Measurements from ENCODE around the gene PPM1A. TPM values are rescaled to one million over a fixed set of nuclear protein-coding genes. Genes with fewer than 3 reads are reported as not detected.

Gene PPM1A
- total and polyA plus RNA-seq, 2 donors (not counting 3 experiments of a cell fraction or from before 2014, with no cell fraction given): 14.1 to 33.9 TPM

DNA sequence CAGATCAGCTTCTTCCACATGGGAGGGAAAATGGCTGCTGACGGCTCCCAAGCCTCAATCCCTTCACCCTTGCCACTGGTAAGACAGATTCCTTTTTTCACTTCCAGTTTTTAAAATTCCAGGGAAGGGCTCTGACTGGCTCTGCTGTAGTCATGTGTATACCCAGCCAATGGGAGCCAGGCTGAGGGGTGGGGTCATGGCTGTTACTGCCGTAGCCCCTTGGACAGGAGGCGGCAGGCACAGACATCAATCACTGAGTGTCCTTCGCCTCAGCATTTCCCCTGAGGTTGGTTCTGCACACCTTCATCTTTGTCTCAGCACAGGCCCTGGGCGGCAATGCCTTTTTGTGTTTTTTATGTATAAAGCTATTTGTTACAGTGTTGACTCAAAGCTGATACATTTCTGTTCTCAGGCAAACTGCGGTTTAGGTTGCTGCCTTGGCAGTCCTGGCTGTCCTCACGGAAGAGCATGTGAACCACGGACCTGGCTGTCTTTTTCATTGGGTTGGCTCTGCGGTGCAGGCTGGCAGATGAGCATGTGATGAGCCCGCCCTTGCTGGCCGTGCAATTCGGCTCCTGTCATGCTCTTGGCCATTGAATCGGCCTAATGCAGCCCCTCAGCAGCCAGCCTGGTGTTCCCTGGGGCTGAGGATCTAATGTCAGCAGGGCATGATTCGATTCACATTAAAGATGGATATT is 74.3 kb downstream of the PPM1A start:
- POLR2A ChIA-PET: no interaction called here
- Histone ChIP-seq H3K4me1 (ENCODE audit: control insufficient read depth, extremely low read depth, insufficient read depth, low read length) (no peaks in the 10 kb centered on the region), H3K9me1 (replicated peaks; ENCODE audit: control insufficient read depth, extremely low read depth, insufficient read depth, low read length) (no peaks in the 10 kb centered on the region), H3K9ac (replicated peaks; ENCODE audit: extremely low read depth, insufficient read depth, low read length) (no peak overlapping the region), H3K4me3 (replicated peaks in 1 of 3; ENCODE audit: insufficient read depth in 1 of 3, low read depth in 1 of 3, low read length in 3 of 3) (no peak overlapping the region), H4K20me1 (replicated peaks; ENCODE audit: control insufficient read depth, extremely low read depth, insufficient read depth, low read length) (no peaks in the 10 kb centered on the region), H3K27me3 (ENCODE audit: control insufficient read depth in 2 of 2, insufficient read depth in 2 of 2, low read length in 2 of 2) (peaks cover 37 to 52% of the 10 kb centered on the region in 2 experiments), H3K79me2 (ENCODE audit: control insufficient read depth, insufficient read depth, low read length) (no peaks in the 10 kb centered on the region), H2AFZ (ENCODE audit: low read depth, low read length) (no peak overlapping the region), H3K9me3 (replicated peaks; ENCODE audit: control insufficient read depth, insufficient read depth, low read length) (no peaks in the 10 kb centered on the region), H3K4me2 (ENCODE audit: insufficient read depth, low read length) (no peak overlapping the region), H3K36me3 (ENCODE audit: control insufficient read depth in 2 of 2, extremely low read depth in 1 of 2, insufficient read depth in 2 of 2, low read length in 2 of 2) (no peaks in the 10 kb centered on the region), H3K27ac (ENCODE audit: insufficient read depth, low read depth, low read length) (no peak overlapping the region)
- BruUV-seq (replicated peaks): no TSS peak
- DNase-seq (ENCODE audit: low read depth, low spot score): no peak
- no peak for TF ChIP-seq POLR2AphosphoS5 (IDR thresholded peaks at IDR 0.05; ENCODE audit: insufficient read depth, low read depth, low read length)
- dilution Hi-C loops (cut with MboI; ENCODE audit: extremely low pct_ligation_motif_present, low sequenced_read_pairs) (no loop called here), intact Hi-C loops (cut with micrococcal nuclease) (no loop called here)
- no peak for FAIRE-seq
- CTCF ChIA-PET: interaction anchor here (2.7 kb wide), 1 partner anchor 9 kb away, joined by 9 read pairs; no protein-coding TSS in a partner anchor

DNA sequence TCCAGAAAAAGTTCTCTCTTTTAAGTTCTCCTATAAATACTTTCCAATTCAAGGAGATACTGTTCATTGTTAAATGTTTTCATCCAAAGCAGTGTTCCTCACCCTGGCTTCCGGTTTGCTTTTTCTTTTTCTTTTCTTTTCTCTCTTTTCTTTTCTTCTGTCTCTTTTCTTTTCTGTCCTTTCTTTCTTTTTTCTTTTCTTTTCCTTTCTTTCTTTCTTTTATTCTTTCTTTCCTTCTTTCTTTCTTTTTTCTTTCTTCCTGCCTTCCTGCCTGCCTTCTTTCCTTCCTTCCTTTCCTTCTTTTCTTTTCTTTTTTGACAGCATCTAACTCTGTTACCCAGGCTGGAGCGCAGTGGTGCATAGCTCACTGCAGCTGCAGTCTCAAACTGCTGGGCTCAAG is 75.8 kb downstream of the PPM1A start:
- intact Hi-C loops (cut with micrococcal nuclease): no loop called here
- no peak overlapping the region for H3K4me3 ChIP-seq (replicated peaks in 1 of 3; ENCODE audit: insufficient read depth in 1 of 3, low read depth in 1 of 3, low read length in 3 of 3)
- H3K27ac ChIP-seq (ENCODE audit: insufficient read depth, low read depth, low read length): no peak overlapping the region
- H3K4me1 ChIP-seq (ENCODE audit: control insufficient read depth, extremely low read depth, insufficient read depth, low read length): no peaks in the 10 kb centered on the region
- no peaks in the 10 kb centered on the region for H4K20me1 ChIP-seq (replicated peaks; ENCODE audit: control insufficient read depth, extremely low read depth, insufficient read depth, low read length)
- dilution Hi-C loops (cut with MboI; ENCODE audit: extremely low pct_ligation_motif_present, low sequenced_read_pairs): no loop called here
- no peaks in the 10 kb centered on the region for H3K9me1 ChIP-seq (replicated peaks; ENCODE audit: control insufficient read depth, extremely low read depth, insufficient read depth, low read length)
- no peaks in the 10 kb centered on the region for H3K9me3 ChIP-seq (replicated peaks; ENCODE audit: control insufficient read depth, insufficient read depth, low read length)
- POLR2A ChIA-PET: no interaction called here
- H3K27me3 ChIP-seq (ENCODE audit: control insufficient read depth in 2 of 2, insufficient read depth in 2 of 2, low read length in 2 of 2): peaks cover 46 to 61% of the 10 kb centered on the region in 2 experiments
- no TSS peak for BruUV-seq (replicated peaks)
- no peak overlapping the region for H2AFZ ChIP-seq (ENCODE audit: low read depth, low read length)
- no peak overlapping the region for H3K9ac ChIP-seq (replicated peaks; ENCODE audit: extremely low read depth, insufficient read depth, low read length)
- no peaks in the 10 kb centered on the region for H3K36me3 ChIP-seq (ENCODE audit: control insufficient read depth in 2 of 2, extremely low read depth in 1 of 2, insufficient read depth in 2 of 2, low read length in 2 of 2)
- CTCF ChIA-PET: interaction anchor here (1.1 kb wide), 1 partner anchor 25 kb away, joined by 4 read pairs; no protein-coding TSS in a partner anchor
- no peak for FAIRE-seq
- no peak overlapping the region for H3K4me2 ChIP-seq (ENCODE audit: insufficient read depth, low read length)
- no peaks in the 10 kb centered on the region for H3K79me2 ChIP-seq (ENCODE audit: control insufficient read depth, insufficient read depth, low read length)
- TF ChIP-seq, protein P1, sequence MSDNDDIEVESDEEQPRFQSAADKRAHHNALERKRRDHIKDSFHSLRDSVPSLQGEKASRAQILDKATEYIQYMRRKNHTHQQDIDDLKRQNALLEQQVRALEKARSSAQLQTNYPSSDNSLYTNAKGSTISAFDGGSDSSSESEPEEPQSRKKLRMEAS (IDR thresholded peaks at IDR 0.05; ENCODE audit: insufficient read depth, insufficient read length): no peak
- TF ChIP-seq JUN (IDR thresholded peaks at IDR 0.05; ENCODE audit: borderline replicate concordance, insufficient read depth, insufficient read length, low read depth): no peak
- no peak for TF ChIP-seq GATA2 (IDR thresholded peaks at IDR 0.05; ENCODE audit: insufficient read depth, insufficient read length, low read depth, low read length)
- no peak for TF ChIP-seq POLR2A (IDR thresholded peaks at IDR 0.05; ENCODE audit: low read depth, low read length)
- TF ChIP-seq POLR2AphosphoS5 (IDR thresholded peaks at IDR 0.05; ENCODE audit: insufficient read depth, low read depth, low read length): no peak
- TF ChIP-seq FOS (IDR thresholded peaks at IDR 0.05; ENCODE audit: borderline replicate concordance, insufficient read depth, low read length): no peak
- no peak for TF ChIP-seq MYC (IDR thresholded peaks at IDR 0.05; ENCODE audit: low read depth, low read length)
- TF ChIP-seq EZH2 (IDR thresholded peaks at IDR 0.05; ENCODE audit: borderline replicate concordance, low read depth, low read length, severe bottlenecking): no peak
- TF ChIP-seq, protein P2, sequence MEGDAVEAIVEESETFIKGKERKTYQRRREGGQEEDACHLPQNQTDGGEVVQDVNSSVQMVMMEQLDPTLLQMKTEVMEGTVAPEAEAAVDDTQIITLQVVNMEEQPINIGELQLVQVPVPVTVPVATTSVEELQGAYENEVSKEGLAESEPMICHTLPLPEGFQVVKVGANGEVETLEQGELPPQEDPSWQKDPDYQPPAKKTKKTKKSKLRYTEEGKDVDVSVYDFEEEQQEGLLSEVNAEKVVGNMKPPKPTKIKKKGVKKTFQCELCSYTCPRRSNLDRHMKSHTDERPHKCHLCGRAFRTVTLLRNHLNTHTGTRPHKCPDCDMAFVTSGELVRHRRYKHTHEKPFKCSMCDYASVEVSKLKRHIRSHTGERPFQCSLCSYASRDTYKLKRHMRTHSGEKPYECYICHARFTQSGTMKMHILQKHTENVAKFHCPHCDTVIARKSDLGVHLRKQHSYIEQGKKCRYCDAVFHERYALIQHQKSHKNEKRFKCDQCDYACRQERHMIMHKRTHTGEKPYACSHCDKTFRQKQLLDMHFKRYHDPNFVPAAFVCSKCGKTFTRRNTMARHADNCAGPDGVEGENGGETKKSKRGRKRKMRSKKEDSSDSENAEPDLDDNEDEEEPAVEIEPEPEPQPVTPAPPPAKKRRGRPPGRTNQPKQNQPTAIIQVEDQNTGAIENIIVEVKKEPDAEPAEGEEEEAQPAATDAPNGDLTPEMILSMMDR (IDR thresholded peaks at IDR 0.05; ENCODE audit: extremely low read depth in 1 of 2, insufficient read depth in 1 of 2, low read depth in 1 of 2, low read length in 2 of 2): no peak
- DNase-seq (ENCODE audit: low read depth, low spot score): no peak
